Measurements from ENCODE around the gene CD81.

Gene CD81

DNA sequence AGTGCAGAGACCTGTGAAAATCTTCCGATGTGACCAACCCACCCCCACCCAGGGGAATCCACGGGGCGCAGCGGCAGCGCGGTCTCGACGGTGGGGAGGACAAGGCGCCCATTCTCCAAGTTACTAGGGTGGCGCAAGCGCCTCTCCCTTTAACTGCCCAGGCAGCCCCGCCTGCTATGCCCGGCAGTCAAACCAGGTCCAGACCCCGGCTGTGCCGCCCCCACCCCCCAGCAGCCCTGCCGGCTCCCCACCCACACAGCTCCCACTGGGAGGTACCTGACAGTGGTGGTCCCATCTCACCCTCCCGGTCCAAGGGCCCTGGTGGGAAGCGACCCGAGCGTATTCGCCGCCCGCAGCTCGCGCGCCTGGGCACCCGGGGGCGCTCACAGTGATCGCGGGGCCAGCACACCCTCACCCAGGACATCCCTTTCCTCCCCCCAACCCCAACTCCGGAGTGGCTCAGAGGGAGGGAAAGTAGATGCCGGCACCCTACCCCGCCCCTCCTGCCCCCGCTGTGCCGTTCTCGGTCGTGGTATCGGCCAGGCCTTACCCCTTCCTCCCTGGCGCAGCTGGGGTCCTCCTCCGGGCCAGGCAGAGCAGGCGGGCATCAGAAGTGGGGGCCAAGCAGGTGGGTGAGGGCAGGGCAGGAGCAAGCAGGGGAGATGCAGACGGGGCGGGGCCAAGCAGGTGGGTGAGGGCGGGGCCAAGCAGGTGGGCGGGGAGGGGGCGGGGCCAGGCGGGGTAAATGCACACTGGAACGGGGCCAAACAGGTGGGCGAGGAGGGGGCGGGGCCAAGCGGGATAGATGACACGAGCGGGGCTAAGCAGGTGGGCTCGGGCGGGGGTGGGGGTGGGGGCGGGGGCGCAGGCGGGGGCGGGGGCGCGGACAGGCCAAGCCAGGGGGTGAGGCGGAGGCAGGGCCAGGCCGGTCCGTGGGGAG is 67.0 kb downstream of the CD81 start, which contains the start of gene TRPM5:
Gene TRPM5 (minus strand): TSS at position 634 of the 940 bp plus-strand sequence. CDS start 21,478 bp downstream, outside the sequence.
- TF ChIP-seq, protein P1, sequence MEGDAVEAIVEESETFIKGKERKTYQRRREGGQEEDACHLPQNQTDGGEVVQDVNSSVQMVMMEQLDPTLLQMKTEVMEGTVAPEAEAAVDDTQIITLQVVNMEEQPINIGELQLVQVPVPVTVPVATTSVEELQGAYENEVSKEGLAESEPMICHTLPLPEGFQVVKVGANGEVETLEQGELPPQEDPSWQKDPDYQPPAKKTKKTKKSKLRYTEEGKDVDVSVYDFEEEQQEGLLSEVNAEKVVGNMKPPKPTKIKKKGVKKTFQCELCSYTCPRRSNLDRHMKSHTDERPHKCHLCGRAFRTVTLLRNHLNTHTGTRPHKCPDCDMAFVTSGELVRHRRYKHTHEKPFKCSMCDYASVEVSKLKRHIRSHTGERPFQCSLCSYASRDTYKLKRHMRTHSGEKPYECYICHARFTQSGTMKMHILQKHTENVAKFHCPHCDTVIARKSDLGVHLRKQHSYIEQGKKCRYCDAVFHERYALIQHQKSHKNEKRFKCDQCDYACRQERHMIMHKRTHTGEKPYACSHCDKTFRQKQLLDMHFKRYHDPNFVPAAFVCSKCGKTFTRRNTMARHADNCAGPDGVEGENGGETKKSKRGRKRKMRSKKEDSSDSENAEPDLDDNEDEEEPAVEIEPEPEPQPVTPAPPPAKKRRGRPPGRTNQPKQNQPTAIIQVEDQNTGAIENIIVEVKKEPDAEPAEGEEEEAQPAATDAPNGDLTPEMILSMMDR (conservative IDR thresholded peaks at IDR 0.05; ENCODE audit: control insufficient read depth, insufficient read depth, low read depth, low read length), result no peak
- no peak within 1 kb of the TSS for H3K4me3 ChIP-seq (ENCODE audit: control insufficient read depth, low read depth, low read length)
- DNase-seq (ENCODE audit: low read depth), result no peak

DNA sequence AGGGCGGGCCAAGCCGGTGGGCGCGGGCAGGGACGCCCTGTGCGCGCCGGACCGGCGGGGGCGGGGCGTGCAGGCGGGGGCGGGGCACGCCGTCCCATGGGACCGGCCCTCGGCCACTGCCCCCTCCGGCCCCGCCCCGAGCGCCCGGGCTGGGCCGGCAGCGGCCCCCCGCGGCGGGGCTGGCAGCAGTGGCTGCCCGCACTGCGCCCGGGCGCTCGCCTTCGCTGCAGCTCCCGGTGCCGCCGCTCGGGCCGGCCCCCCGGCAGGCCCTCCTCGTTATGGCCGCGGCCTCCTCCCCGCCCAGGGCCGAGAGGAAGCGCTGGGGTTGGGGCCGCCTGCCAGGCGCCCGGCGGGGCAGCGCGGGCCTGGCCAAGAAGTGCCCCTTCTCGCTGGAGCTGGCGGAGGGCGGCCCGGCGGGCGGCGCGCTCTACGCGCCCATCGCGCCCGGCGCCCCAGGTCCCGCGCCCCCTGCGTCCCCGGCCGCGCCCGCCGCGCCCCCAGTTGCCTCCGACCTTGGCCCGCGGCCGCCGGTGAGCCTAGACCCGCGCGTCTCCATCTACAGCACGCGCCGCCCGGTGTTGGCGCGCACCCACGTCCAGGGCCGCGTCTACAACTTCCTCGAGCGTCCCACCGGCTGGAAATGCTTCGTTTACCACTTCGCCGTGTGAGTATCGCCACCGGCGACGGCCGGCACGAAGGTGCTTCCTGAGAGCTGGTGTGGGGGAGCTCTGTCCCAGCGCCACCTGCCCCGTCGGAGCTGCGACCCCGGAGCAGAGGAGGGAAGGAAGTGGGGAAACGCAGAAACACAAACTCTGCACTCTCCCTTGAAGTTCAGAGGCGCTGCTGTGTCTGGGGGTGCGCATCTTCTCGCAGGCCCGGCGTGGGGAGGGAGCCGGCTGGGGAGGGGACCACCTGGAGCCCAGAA is 68.0 kb downstream of the CD81 start, which contains the start of gene KCNQ1:
Gene KCNQ1 (plus strand): TSS at position 188 of the 925 bp plus-strand sequence. CDS start 91 bp downstream, at position 279.
- no peak for DNase-seq (ENCODE audit: low read depth)
- TF ChIP-seq, protein P1 (conservative IDR thresholded peaks at IDR 0.05; ENCODE audit: control insufficient read depth, insufficient read depth, low read depth, low read length), result no peak
- H3K4me3 ChIP-seq (ENCODE audit: control insufficient read depth, low read depth, low read length), result no peak within 1 kb of the TSS

DNA sequence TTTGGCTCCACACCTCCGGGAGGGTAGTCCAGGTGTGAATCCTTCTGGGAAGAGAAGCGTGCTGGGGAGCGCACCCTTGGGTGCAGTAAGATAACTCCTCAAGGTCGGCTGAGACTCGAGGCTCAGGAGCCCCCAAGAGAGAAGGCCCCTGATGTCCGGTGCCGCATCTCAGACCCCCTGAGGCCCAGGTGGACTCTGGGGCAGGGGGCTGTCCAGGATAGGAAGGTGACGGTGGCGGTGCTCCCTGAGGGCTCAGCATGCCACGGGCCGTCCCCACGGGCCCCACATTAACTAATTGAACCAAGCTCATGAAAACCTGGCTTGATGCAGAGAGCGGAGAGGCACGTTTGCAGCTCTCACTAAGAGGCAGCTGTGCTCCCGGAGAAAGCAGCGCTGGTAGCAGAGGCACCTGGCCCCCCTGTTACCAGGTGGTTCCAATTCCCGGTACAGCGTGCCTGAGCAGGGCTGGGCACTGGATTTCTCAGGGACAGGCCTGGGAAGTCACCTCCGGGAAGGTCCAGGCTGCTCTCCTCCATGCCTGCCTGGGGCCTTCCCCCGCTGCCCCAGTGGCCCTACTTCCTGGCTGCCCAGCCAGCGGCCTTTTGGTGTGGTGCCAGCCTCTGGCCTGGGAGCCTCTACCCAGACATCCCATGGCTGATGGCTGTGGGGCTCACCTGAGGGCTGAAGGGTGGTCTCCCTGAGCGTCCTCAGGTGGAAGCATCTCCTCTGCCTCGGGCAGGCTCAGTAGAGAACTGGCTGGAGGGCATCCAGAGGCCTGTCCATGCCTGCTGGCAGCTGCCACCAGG is 68.8 kb downstream of the CD81 start:
- TF ChIP-seq, protein P1 (conservative IDR thresholded peaks at IDR 0.05; ENCODE audit: control insufficient read depth, insufficient read depth, low read depth, low read length), result no peak
- no peak for DNase-seq (ENCODE audit: low read depth)
- no peak overlapping the region for H3K4me3 ChIP-seq (ENCODE audit: control insufficient read depth, low read depth, low read length)

DNA sequence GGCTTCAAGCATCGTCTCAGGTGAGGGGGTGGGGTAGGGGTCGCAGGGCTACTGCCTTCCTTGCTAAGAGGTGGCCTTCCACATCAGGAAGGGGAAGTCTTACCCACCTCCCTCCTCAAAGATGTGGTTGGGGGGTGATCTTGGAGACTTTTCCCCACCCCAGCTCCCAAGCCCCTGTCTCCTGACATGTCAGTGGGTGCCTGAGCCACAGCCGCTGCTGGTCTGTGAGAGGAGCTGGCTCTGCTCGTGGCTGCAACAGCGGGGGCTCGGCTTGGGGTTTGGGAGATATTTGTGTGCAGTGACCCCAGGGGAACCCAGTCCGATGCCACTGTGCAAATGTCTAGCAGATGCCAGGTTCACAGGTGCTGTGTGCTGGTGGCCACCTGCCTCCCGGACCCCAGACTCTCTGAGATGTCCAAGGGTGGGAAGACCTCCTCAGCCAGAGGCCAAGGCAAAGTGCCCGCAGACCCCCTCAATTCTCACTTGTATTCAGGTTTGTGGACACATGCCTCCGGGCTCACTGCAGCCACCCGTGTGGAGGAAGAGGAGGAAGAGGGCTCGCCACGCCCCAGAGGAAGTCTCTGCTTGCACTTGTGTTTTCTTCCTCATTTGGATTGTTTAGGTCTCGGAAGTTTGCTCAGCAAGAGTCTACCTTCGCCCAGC is 69.6 kb downstream of the CD81 start:
- DNase-seq (ENCODE audit: low read depth), result no peak
- no peak overlapping the region for H3K4me3 ChIP-seq (ENCODE audit: control insufficient read depth, low read depth, low read length)
- TF ChIP-seq, protein P1 (conservative IDR thresholded peaks at IDR 0.05; ENCODE audit: control insufficient read depth, insufficient read depth, low read depth, low read length), result no peak
